ENCODE measurements around the gene PTPRM.

The PTPRM gene

GRCh38 chr18:8261651-8262091 lies 694.6 kb downstream of the PTPRM start:
- no peak for DNase-seq
- Histone ChIP-seq H3K36me3 (peaks cover 0 to 11% (median 5%) of the 10 kb centered on the region in 3 donors), H3K4me1 (no peaks in the 10 kb centered on the region), H3K27ac (no peak overlapping the region), H3K27me3 (no peaks in the 10 kb centered on the region), H3K4me3 (no peak overlapping the region), H3K9me3 (no peaks in the 10 kb centered on the region)
- intact Hi-C loops (cut with DNase I; ENCODE audit: low total_unique reads) = no loop called here
- TF ChIP-seq CTCF (IDR thresholded peaks at IDR 0.05) = no peak

- no peak overlapping the region for H3K4me3 ChIP-seq
- no peak for DNase-seq
- no peak for TF ChIP-seq CTCF (IDR thresholded peaks at IDR 0.05)
- no peaks in the 10 kb centered on the region for H3K4me1 ChIP-seq
- H3K27me3 ChIP-seq = no peaks in the 10 kb centered on the region
- intact Hi-C loops (cut with DNase I; ENCODE audit: low total_unique reads) = no loop called here
- no peak overlapping the region for H3K27ac ChIP-seq
- H3K36me3 ChIP-seq = peaks cover 0 to 11% (median 5%) of the 10 kb centered on the region in 3 donors
- H3K9me3 ChIP-seq = no peaks in the 10 kb centered on the region
Observed at GRCh38 chr18:8262221-8262620, 695.1 kb downstream of the PTPRM start.

- Histone ChIP-seq H3K9me3 (no peaks in the 10 kb centered on the region), H3K27me3 (no peaks in the 10 kb centered on the region), H3K4me1 (no peaks in the 10 kb centered on the region), H3K27ac (no peak overlapping the region), H3K4me3 (no peak overlapping the region), H3K36me3 (peaks cover 0 to 11% (median 5%) of the 10 kb centered on the region in 3 donors)
- no peak for TF ChIP-seq CTCF (IDR thresholded peaks at IDR 0.05)
- DNase-seq = no peak
- intact Hi-C loops (cut with DNase I; ENCODE audit: low total_unique reads) = no loop called here
Observed at GRCh38 chr18:8264116-8264515, 697.0 kb downstream of the PTPRM start.

- H3K27ac ChIP-seq = no peak overlapping the region
- TF ChIP-seq CTCF (IDR thresholded peaks at IDR 0.05) = no peak
- no peaks in the 10 kb centered on the region for H3K4me1 ChIP-seq
- H3K9me3 ChIP-seq = no peaks in the 10 kb centered on the region
- no peaks in the 10 kb centered on the region for H3K27me3 ChIP-seq
- no peak for DNase-seq
- no peak overlapping the region for H3K4me3 ChIP-seq
- H3K36me3 ChIP-seq = peaks cover 0 to 10% (median 5%) of the 10 kb centered on the region in 3 donors
- intact Hi-C loops (cut with DNase I; ENCODE audit: low total_unique reads) = no loop called here
Observed at GRCh38 chr18:8264861-8265411, 697.8 kb downstream of the PTPRM start.

- Histone ChIP-seq H3K27ac (no peak overlapping the region), H3K36me3 (no peaks in the 10 kb centered on the region), H3K27me3 (no peaks in the 10 kb centered on the region), H3K4me1 (no peaks in the 10 kb centered on the region), H3K9me3 (no peaks in the 10 kb centered on the region), H3K4me3 (no peak overlapping the region)
- intact Hi-C loops (cut with DNase I; ENCODE audit: low total_unique reads) = no loop called here
- DNase-seq = no peak
- no peak for TF ChIP-seq CTCF (IDR thresholded peaks at IDR 0.05)
Observed at GRCh38 chr18:8272254-8272653, 705.1 kb downstream of the PTPRM start.

- no peak for TF ChIP-seq CTCF (IDR thresholded peaks at IDR 0.05)
- no peaks in the 10 kb centered on the region for H3K27me3 ChIP-seq
- no peak overlapping the region for H3K27ac ChIP-seq
- intact Hi-C loops (cut with DNase I; ENCODE audit: low total_unique reads) = no loop called here
- no peaks in the 10 kb centered on the region for H3K9me3 ChIP-seq
- no peak overlapping the region for H3K4me3 ChIP-seq
- no peaks in the 10 kb centered on the region for H3K36me3 ChIP-seq
- no peaks in the 10 kb centered on the region for H3K4me1 ChIP-seq
- DNase-seq = no peak
Observed at GRCh38 chr18:8274370-8274769, 707.3 kb downstream of the PTPRM start.

Measured in tibial artery (tissue), 4 donors.